Stimulated activated CD4-positive, alpha-beta T cell treated with anti-CD3 and anti-CD28 coated beads, TNF-alpha, amount 100 ng/mL, for 24 hours (primary cell): Measurements from ENCODE around the gene SEMA3D.

Experiments used
- DNase-seq, 3 experiments: peaks; one replicate each; pipeline ENCODE4 v3.0.0-alpha.2; 2020; ENCODE audit warnings: low read depth in 3 of 3

The SEMA3D gene

GRCh38 chr7:85033263-85033662 lies 153.6 kb downstream of the SEMA3D start:
- DNase-seq: no peak

GRCh38 chr7:85031475-85031874 lies 155.4 kb downstream of the SEMA3D start:
- no peak for DNase-seq

- no peak for DNase-seq
Observed at GRCh38 chr7:85030893-85031292, 156.0 kb downstream of the SEMA3D start.

- DNase-seq: no peak
Observed at GRCh38 chr7:85025312-85025756, 161.5 kb downstream of the SEMA3D start.

GRCh38 chr7:85023916-85024315 lies 162.9 kb downstream of the SEMA3D start:
- DNase-seq: no peak

- DNase-seq: peak in 1 of 3 experiments; percentile 4
Observed at GRCh38 chr7:85023066-85023712, 163.7 kb downstream of the SEMA3D start.

- no peak for DNase-seq
Observed at GRCh38 chr7:85022064-85022697, 164.7 kb downstream of the SEMA3D start.

- DNase-seq: no peak
Observed at GRCh38 chr7:85021101-85021704, 165.7 kb downstream of the SEMA3D start.

- no peak for DNase-seq
Observed at GRCh38 chr7:85019778-85020177, 167.1 kb downstream of the SEMA3D start.

- DNase-seq: no peak
Observed at GRCh38 chr7:85019176-85019575, 167.7 kb downstream of the SEMA3D start.

- no peak for DNase-seq
Observed at GRCh38 chr7:85018498-85018897, 168.4 kb downstream of the SEMA3D start.

GRCh38 chr7:85016286-85016685 lies 170.6 kb downstream of the SEMA3D start:
- no peak for DNase-seq

GRCh38 chr7:85014936-85015660 lies 171.8 kb downstream of the SEMA3D start:
- DNase-seq: no peak

GRCh38 chr7:85011127-85011526 lies 175.7 kb downstream of the SEMA3D start:
- DNase-seq: no peak

- DNase-seq: no peak
Observed at GRCh38 chr7:85010306-85010705, 176.6 kb downstream of the SEMA3D start.

GRCh38 chr7:85006754-85007153 lies 180.1 kb downstream of the SEMA3D start:
- no peak for DNase-seq

GRCh38 chr7:85004402-85004801 lies 182.5 kb downstream of the SEMA3D start:
- DNase-seq: no peak

GRCh38 chr7:85001495-85002345 lies 185.1 kb downstream of the SEMA3D start:
- DNase-seq: no peak

GRCh38 chr7:85000735-85001350 lies 186.0 kb downstream of the SEMA3D start:
- no peak for DNase-seq

- DNase-seq: no peak
Observed at GRCh38 chr7:84999450-84999849, 187.4 kb downstream of the SEMA3D start.

GRCh38 chr7:84998665-84999064 lies 188.2 kb downstream of the SEMA3D start:
- no peak for DNase-seq
